Measurements from ENCODE around the gene NFIB.

Gene NFIB

GRCh38 chr9:14165376-14166035, 148.4 kb downstream of the NFIB start:
- TF ChIP-seq CTCF (IDR thresholded peaks at IDR 0.05) (no peak), ZFX (IDR thresholded peaks at IDR 0.05; ENCODE audit: borderline replicate concordance) (no peak)
- H3K27ac ChIP-seq = no peak overlapping the region

- no peak for TF ChIP-seq ZFX (IDR thresholded peaks at IDR 0.05; ENCODE audit: borderline replicate concordance)
- no peak for TF ChIP-seq CTCF (IDR thresholded peaks at IDR 0.05)
- H3K27ac ChIP-seq = no peak overlapping the region
These were observed 149.0 kb downstream of the NFIB start for GRCh38 chr9:14164908-14165307.

GRCh38 chr9:14159440-14160216, 154.3 kb downstream of the NFIB start:
- TF ChIP-seq CTCF (IDR thresholded peaks at IDR 0.05) = no peak
- no peak overlapping the region for H3K27ac ChIP-seq

GRCh38 chr9:14158916-14159315, 155.0 kb downstream of the NFIB start:
- H3K27ac ChIP-seq = no peak overlapping the region
- TF ChIP-seq CTCF (IDR thresholded peaks at IDR 0.05) = no peak
- TF ChIP-seq ZFX (IDR thresholded peaks at IDR 0.05; ENCODE audit: borderline replicate concordance) = no peak

GRCh38 chr9:14158136-14158813, 155.7 kb downstream of the NFIB start:
- no peak overlapping the region for H3K27ac ChIP-seq
- no peak for TF ChIP-seq CTCF (IDR thresholded peaks at IDR 0.05)
- TF ChIP-seq ZFX (IDR thresholded peaks at IDR 0.05; ENCODE audit: borderline replicate concordance) = no peak

- no peak overlapping the region for H3K27ac ChIP-seq
- TF ChIP-seq ZFX (IDR thresholded peaks at IDR 0.05; ENCODE audit: borderline replicate concordance) (no peak), CTCF (IDR thresholded peaks at IDR 0.05) (no peak)
These were observed 156.8 kb downstream of the NFIB start for GRCh38 chr9:14157191-14157590.

GRCh38 chr9:14156046-14156445, 157.9 kb downstream of the NFIB start:
- no peak overlapping the region for H3K27ac ChIP-seq
- TF ChIP-seq CTCF (IDR thresholded peaks at IDR 0.05) = no peak
- no peak for TF ChIP-seq ZFX (IDR thresholded peaks at IDR 0.05; ENCODE audit: borderline replicate concordance)

Data from 22Rv1 (cell line).